GM23248 (cell line): Measurements from ENCODE around the gene ITGA11.

ENCODE experiments used
- EZH2 ChIP-seq: fragments of 200-600 bp; sonication (generic); IDR thresholded peaks from 2 replicates; pipeline ENCODE4 v1.6.1; 2018; ENCODE audit warnings: antibody characterized with exemption, mild to moderate bottlenecking; ENCODE audit not compliant: insufficient read depth, poor library complexity, severe bottlenecking
- EZH2phosphoT487 ChIP-seq: fragments of 200-600 bp; sonication (generic); IDR thresholded peaks from 2 replicates; pipeline ENCODE4 v1.6.1; 2018; ENCODE audit warnings: antibody characterized with exemption, moderate library complexity, mild to moderate bottlenecking, low read depth; ENCODE audit not compliant: insufficient read depth

GRCh38 chr15:68261980-68262379 is 170.0 kb downstream of the ITGA11 start:
- TF ChIP-seq EZH2phosphoT487 (no peak), EZH2 (no peak)
